ENCODE data around the gene TTC39B.
A peak's percentile ranks its signal among the peaks of the same experiment; 100 is the strongest.

The TTC39B gene

DNA sequence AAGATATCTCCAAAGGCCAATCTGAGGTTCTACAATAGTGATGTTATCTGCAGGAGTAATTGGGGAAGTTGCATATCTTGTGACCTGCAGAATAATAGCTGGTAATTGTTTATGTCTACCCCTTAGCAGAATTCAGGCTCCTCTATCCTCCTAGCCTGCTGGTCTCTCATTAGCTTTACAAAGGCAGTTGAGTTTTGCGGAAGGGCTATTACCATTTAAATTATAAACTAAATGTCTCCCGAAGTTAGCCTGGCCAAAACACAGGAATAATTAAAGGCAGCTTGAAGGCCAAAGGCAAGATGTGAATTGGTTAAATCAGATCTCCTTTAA lies 168.7 kb downstream of the TTC39B start:
- DNase-seq (ENCODE audit: insufficient read length, low spot score) (no peak), FAIRE-seq (no peak)

DNA sequence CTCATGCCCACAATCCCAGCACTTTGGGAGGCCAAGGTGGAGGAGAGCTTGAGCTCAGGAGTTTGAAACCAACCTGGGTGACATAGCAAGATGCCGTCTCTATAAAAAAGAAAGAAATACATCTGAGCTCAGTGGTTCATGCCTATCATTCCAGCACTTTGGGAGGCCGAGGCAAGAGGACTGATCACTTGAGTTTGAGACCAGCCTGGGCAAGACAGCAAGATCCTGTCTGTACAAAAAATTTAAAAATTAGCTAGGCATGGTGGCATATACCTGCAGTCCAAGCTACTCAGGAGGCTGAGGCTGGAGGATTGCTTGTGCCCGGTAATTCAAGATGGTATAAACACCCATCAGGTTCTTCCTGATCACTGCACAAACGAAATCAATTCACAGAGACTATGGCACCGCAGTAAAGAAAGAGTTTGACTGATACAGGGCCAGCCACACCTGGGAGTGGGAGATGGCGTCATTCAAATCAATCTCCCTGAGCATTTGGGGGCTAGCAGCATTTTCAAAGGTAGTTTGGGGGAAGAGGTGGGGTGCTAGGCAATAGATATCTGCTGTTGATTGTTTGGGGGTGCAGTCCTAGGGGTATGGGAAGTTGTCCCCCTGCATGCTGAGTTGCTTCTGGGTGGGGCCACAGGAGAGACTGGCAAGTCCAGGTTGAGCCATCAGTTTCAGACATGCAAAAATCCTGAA lies 169.2 kb downstream of the TTC39B start:
- DNase-seq (ENCODE audit: insufficient read length, low spot score) (no peak), FAIRE-seq (no peak)

DNA sequence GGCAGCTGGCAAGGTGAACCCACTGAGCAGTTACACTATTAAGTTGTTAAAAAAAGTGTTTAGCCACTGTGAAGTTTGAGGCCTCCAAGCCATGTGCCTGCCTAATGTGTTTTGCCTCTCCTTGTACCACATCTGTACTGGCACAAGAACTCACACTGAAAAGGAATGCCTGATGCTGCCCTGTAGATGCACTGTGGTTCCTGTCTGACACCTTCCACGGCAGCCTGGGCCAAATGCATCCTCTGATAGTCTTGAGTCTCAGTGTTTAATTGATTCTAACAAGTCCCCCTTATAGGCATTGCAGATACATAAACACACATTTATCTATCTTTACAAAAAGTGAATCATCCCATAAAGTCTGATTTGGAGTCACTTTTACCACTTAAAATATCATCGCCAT lies 169.9 kb downstream of the TTC39B start:
- FAIRE-seq = no peak
- no peak for DNase-seq (ENCODE audit: insufficient read length, low spot score)

DNA sequence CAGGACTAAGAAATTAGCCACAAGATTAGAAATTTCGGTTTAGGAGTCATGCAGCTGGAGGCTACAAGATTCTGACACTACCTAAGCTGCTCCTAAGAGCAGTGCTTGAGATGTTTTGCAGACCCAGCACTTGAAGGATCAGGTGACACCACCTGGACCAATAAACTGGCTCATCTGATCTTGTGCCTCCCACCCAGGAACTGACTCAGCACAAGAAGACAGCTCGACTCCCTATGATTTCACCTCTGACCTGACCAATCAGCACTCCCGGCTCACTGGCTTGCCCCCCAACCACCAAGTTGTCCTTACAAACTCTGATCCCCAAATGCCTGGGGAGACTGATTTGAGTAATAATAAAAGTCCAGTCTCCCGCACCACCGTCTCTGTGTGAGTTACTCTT lies 170.4 kb downstream of the TTC39B start:
- FAIRE-seq = no peak

DNA sequence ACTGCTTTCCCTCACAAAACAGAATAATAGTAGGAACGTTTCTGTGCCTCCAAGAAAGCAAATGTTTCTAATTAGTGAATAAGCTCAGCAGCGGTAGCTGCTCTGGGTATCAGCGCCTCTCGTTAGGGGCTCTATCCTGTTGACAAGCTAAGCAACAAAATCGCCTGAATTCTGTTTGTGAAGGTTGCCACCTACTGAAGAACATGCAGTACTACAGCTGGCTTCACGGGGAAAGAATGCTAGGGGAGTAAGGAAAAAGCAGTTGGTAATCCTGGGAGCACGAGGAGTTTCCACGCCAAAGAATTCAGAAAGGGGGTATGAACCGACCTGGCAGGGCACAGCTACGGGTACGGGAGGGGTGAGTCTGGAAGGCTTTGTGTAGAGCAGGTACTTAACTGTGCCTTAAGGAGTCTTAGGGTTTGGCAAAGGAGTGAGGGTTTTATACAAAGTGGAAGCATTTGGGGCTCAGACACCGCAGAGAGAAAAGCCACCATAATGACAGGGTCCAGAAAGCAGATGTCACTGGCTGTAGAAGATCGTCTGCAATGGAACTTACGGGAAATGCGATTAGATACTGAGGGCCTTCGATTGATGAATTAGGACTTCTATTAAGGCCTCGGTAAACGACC lies 171.7 kb downstream of the TTC39B start:
- DNase-seq (ENCODE audit: insufficient read length, low spot score) = peak; percentile 25
- FAIRE-seq = peak; percentile 85

More for the DNA sequence above, 170.4 kb downstream of the TTC39B start:
- no peak for DNase-seq (ENCODE audit: insufficient read length, low spot score)

DNA sequence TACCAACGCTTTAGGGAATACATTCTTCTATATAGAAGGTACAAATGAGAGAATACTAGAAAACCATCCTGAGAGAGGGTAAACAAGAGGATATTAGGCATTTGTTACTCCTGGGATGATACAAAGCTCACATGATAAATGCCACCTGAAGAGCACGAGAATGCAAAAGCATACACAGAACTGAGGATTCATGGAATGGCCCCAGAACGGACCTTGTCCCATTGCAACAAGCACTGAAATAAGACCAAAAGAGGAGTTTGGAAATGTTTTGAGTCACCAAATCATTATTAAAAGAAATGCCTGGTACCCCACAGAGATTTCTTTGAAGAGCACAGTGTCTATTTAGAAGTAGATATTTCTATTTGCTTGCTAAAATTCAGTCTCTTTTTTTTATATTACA lies 173.5 kb downstream of the TTC39B start:
- DNase-seq (ENCODE audit: insufficient read length, low spot score) = no peak
- FAIRE-seq = no peak

DNA sequence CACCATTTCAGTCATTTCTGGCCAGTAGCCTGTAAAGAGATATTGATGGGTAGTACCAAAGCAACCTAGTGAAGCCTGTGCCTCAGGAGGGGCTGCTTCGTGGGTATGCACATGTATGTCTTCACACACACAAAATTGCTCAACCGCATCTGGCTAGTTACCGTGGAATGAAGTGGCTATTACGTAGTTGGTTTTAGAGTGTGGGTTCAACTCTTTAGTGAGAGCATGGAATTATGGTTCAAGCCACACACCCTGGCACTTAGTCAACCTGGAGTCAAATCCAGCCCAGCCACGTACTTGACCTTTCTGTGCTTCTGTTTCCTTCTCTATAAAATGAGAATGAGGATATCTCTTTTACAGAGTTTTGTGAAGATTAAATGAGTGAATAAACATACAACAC lies 174.9 kb downstream of the TTC39B start:
- no peak for DNase-seq (ENCODE audit: insufficient read length, low spot score)
- FAIRE-seq = no peak

DNA sequence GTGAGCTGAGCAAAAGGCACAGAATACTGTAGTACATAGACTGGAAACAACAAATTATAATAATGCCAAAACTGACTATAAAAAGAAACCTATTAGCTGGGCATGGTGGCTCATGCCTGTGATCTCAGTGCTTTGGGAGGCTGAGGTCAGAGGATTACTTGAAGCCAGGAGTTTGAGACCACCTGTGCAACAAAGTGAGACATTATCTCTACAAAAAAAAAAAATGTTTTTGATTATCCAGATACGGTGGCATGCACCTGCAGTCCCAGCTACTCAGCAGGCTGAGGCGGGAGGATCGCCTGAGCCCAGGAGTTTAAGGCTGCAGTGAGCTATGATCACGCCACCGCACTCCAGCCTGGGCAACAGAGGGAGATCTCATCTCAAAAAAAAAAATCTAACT lies 175.9 kb downstream of the TTC39B start:
- no peak for FAIRE-seq
- DNase-seq (ENCODE audit: insufficient read length, low spot score) = no peak

DNA sequence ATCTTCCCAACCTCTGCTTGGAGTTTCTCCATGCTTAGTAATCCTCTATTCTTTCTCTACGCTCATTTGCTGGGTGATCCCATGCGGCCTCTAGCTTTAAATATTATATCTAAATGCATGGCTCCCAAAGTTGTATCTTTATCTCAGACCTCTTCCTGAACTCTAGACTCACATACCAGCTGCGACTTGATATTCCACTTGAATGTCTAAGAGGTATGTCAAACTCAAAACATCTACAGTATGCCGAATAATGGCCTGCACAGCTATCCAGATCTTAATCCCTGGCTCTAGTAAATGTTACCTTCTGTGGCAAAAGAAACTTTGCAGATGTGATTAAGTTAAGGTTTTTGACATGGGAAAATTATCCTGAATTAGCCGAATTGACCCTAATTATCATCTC lies 179.2 kb downstream of the TTC39B start:
- no peak for FAIRE-seq

DNA sequence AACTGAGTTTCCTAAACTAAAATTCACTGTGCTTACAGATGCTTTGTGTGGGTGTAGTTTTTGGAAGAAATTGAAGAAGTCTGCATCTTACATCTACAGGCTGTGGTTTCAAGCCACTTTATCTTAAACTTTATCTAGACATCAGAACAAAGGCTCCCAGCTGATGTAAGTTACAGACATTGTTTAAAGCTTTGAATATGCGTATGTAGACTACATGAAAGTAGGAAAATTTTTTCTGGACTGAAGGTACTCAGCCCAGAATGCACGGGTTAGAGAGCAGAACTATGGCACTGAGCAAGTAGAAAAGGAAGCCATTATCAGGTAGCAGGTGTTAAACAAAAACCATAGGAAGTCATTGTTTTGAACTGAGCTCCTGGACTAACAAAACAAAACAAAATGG lies 185.4 kb downstream of the TTC39B start:
- FAIRE-seq (no peak), DNase-seq (ENCODE audit: insufficient read length, low spot score) (no peak)

More for the DNA sequence above, 179.2 kb downstream of the TTC39B start:
- no peak for DNase-seq (ENCODE audit: insufficient read length, low spot score)

DNA sequence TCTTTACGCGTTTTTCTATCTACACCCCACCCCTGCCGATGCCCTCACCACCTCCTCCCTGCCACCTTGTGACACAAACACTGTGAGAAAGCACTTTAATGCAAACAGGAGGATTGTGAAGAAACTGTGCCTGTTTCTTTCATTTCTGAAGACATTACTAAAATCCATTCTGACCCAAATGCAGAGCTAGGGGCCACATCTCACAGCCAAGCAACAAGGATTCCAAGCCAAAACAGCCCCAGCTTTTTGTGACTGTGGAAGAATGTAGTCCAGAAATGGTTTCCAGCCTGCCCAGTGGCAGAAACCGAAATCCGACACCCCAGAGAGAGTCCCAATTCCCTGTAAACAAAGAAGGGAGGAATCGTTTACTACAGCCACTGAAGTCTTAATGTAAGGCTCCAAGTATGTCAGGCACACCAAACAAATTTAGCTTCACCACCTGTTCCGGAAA lies 190.9 kb downstream of the TTC39B start:
- no peak for FAIRE-seq

DNA sequence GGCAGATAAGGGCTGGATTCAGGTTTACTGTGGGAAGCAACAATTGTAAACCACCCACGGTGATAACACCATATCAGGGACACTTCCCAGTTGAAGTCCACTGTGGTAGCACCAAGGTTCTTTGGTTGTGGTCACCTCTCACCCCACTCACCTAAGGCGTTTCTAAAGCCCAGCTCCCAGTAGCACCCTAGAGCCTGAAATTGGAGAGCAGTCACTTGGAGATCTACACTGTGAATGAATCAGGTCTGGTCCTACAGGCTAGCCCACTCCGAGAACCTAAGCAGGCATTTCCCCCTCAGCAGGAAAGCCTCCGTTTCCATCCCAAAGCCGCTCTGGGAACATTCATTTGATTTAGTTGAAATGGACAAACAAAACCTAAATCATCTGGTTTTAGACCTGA lies 191.3 kb downstream of the TTC39B start:
- DNase-seq (ENCODE audit: insufficient read length, low spot score) = no peak
- no peak for FAIRE-seq

More for the DNA sequence above, 190.9 kb downstream of the TTC39B start:
- no peak for DNase-seq (ENCODE audit: insufficient read length, low spot score)

DNA sequence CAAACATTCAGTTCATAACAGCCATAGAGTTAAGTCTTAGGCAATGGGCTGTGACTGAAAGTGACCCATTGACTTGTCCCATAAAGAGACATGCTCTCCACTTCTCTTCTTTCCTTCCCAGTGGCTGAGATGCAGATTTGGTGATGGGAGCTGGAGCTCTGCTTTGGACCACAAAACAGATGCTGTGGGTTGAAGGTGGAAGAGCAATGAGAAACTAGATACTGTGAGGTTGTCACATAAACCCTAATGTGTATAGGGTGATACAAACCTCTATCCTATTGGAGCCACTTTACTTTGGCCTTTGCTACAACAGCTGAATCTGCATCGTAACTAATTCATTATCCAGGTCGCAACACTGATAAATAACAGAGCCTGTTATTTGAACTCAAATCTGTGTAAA lies 192.0 kb downstream of the TTC39B start:
- DNase-seq (ENCODE audit: insufficient read length, low spot score) (no peak), FAIRE-seq (no peak)

Measured in GM19239 (cell line).